Right kidney (tissue), 9 donors: ENCODE results near the gene CENPI.
"Not testable (repeated sequence)": the region's sequence is repeated elsewhere in the genome, so short reads cannot be mapped to it uniquely, and the experiment has no call there.

ENCODE experiments used
- DNase-seq: peaks from one replicate; pipeline ENCODE4 v3.0.0-alpha.2; 2016
- long read RNA-seq, 8 donors: transcript quantifications; one replicate each; lab custom pipeline, GENCODE V29; 2026

CENPI gene
- long read RNA-seq, donor 1 = 0 reads
- long read RNA-seq, donor 2 = 0 reads
- long read RNA-seq, donor 3 = 0 reads
- long read RNA-seq, donor 4 = 0 reads
- long read RNA-seq, donor 5 = 0 reads
- long read RNA-seq, donor 6 = 0 reads
- long read RNA-seq, donor 7 = 0 reads
- long read RNA-seq, donor 8 = 0 reads

DNA sequence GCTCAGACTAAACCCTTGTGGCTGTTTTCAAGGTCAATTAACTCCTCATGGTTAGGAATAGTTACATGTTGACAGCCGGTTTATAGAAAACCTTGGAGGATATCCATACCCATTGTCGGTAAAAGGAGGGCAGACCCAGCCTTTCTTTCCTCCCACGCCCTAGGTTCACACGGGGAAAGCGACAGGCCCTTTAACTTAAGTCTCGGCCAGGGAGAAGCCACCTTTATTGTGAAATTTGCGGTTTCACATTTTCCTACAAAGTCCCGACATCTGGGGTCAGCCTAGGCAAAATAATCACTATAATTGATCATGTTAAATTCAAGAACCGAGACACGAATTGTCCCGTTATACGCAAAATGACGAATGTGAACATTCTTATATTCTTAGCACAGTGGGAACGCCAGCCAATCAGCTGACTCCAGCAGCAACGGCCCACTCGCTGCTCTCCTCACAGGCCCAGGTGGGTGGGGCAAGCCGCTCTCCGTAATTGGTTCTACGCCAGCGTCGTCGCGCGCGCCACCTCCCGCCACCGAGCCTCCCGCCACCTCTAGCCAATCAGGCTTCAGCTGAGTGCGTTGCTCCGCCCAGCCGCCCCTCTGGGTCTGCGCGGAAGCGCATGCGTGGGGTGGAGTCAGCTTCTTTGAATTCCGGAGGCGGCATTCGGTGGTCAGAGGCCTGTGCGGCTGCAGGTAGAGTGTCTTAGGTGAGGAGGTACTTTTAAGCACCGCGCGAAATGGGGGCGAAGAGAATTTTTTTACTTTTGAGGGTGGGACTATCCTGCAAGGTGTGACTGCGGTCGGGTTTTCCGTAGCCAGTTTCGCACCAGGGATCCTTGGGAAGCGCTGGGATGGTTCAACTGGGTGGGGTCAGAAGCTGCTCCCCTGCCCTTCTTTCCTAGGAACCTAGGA lies at the start of gene CENPI:
Gene CENPI (plus strand): TSS at position 659 of the 908 bp plus-strand sequence. CDS start 2,867 bp downstream, outside the sequence.
- peak; percentile 70 for DNase-seq

- no peak for DNase-seq
Measured at GRCh38 chrX:101051153-101051548, 46.9 kb upstream of the CENPI start.

DNA sequence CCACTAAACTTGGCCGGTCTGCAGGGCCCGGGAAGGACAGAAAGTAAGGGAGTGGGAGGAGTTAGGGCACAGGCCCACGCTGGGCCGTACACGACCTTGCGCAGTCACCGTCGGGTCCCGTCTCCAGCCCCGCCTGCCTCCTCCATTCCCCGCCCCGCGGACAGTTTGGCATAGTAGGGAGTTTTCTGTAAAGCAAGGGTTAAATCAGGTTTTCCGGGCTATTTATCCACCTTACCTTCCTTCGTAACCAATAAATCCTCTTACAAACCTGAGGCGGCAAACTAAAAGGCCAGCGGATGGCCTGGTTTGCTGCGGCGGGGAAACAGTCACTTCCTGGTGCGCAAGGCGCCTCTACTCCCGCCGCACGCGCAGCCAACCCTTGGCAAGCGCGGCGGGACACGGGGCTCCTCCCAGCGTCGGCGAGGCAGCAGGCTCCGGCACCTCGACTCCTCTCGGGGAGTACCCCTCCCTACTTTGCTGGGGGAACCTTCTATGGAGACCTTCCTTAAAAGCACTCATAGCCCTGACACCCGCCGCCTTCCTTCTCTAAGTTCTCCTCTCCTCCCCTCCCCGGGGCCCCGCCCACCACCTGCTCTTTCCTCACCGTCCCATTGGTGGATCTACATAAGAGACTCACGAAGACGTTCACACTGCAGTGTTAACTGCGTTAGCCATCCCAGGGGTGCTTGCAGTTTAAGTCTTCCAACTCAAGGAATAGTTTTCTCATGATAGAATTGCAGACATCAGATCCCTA lies 46.3 kb upstream of the CENPI start, which contains the start of gene TRMT2B:
Gene TRMT2B (minus strand): TSS at position 563 of the 754 bp plus-strand sequence. CDS start 9,822 bp downstream, outside the sequence.
- DNase-seq = peak; percentile 84

DNA sequence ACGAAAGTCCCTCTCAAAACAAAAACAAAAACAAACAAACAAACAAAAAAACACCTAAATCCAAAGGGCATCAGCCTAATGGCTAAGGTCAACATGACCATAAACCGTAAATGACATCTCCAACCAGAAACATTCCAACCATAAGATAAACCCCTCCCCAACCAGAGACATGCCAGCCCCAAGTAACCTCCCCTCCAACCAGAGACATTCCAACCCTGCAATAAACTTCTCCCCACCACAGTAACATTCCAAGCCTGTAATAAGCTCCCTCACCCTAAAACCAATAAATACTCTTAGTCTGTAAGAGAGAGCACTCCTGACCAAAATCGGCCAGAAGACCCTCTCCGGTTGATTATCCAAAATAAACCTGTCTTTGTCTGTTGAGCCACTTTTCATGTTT lies 41.5 kb upstream of the CENPI start:
- DNase-seq = not testable (repeated sequence)

- DNase-seq = no peak
Measured at GRCh38 chrX:101057093-101057714, 40.8 kb upstream of the CENPI start.

- no peak for DNase-seq
Measured at GRCh38 chrX:101062176-101062575, 35.8 kb upstream of the CENPI start.

- DNase-seq = no peak
Measured at GRCh38 chrX:101071582-101071981, 26.4 kb upstream of the CENPI start.

DNA sequence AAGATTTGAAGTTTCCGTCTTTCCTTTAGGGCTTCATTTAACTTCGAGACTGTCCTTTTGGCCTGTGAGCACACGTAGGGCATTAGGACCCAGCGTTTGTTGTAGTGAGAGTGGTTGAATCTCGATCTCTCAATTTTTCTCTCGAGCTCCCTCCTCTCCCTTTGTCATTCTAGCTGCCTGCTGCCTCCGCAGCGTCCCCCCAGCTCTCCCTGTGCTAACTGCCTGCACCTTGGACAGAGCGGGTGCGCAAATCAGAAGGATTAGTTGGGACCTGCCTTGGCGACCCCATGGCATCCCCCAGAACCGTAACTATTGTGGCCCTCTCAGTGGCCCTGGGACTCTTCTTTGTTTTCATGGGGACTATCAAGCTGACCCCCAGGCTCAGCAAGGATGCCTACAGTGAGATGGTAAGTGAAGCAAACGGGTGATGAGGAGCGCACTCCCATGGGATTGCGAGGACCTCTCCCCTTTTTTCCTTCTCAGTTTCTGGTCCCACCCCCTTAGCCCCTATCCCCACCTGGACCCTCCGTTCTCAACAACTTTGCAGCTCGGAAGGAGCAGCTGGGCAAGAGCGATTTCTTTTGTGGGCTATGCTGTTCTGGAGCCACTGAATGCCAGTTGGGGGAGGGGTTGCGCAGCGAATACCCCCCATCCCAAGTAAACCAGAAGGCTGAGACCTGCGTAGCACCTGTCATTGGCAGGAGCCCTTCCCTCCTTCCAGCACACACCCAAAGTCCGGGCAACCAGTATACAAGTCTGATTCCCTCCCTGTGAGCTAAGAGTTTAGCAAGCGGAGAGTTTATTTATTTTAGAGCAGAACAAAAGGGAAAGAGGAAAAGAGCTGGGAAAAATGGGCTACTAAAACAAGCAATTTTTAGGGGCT lies 19.0 kb upstream of the CENPI start, which contains the start of gene TMEM35A:
Gene TMEM35A (plus strand): TSS at position 164 of the 883 bp plus-strand sequence. CDS start 124 bp downstream, at position 288.
- peak; percentile 42 for DNase-seq

DNA sequence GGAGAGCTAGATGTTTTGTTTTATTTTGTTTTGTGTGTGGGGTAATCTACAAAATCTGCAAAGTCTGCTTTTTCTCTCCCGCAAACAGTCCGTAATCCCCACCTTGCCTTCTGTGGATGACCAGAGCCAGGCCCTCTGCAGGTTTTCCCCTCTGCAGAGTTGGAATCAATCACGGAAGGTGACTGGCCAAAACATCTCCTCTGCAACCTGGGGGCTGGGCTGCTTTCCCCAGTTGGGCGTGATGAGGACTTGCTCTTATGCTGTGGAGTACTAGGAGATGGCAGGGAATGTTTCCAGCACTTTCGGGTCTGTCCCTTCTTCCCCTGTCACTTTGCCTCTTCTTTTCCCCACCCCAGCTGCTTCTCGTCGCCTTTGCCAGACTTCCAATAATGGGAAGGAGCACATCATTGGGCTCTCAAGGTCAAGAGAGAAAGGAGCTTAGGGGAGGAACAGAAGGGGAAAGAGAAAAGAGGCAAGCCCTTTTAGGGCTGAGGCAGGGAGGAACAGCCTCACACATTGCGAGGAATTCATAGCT lies 18.2 kb upstream of the CENPI start:
- no peak for DNase-seq

DNA sequence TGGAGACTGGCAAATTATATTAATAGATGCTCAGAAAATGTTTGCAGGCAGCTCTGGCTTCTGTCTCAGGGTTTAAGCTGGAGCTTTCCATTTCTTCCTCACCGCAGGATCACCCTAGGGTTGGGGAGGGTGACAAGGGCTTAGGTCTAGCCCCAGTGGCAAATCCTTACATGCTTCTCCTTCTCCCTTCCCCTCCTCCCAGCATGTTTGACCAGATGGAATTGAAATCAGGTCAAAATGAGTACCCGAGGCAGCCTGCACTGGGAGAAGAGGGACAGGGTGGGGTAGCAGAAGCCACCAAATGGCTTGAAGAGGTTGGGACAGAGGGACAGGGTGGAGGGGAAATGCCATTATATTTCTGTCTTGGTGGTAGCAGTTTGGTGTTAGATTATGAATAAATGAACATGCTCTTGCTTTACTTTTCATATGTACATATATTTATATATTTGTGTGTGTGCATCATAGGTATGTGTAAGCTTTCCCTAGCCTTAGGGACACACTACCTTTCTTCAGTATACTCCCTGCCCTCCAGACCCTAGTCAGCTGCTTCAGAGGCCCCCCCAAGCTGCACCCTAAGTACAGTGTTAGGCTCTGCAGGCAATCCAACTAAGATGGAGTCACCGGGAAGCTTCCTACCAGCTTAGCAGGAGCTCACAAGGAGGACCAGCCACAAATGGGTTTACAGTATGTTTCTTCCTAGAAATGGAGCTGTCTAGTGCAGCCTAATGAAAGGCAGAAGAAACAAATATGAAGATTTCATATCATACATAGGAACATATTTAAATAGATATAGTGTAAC lies 17.5 kb upstream of the CENPI start:
- DNase-seq = no peak

- DNase-seq = no peak
Measured at GRCh38 chrX:101081231-101081630, 16.8 kb upstream of the CENPI start.

DNA sequence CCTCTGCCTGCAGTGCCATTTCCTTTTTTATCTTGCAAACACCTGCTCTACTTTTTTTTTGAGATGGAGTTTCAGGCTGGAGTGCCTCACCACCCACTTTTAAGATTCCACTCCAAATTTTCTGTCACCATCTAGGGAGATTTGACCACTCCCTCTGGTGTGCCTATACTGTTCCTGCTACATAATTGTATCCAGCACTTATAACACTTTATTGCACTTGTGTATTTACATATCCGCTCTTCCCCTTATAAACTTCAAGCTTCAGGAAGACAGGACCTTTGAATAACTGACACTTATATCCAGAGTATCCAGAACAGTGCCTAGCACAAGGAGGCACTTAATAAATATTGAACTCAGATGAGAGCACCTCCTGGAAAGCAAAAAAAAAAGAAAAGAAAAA lies 6.2 kb upstream of the CENPI start:
- no peak for DNase-seq

GRCh38 chrX:101108284-101108683 lies 10.3 kb downstream of the CENPI start:
- no peak for DNase-seq

DNA sequence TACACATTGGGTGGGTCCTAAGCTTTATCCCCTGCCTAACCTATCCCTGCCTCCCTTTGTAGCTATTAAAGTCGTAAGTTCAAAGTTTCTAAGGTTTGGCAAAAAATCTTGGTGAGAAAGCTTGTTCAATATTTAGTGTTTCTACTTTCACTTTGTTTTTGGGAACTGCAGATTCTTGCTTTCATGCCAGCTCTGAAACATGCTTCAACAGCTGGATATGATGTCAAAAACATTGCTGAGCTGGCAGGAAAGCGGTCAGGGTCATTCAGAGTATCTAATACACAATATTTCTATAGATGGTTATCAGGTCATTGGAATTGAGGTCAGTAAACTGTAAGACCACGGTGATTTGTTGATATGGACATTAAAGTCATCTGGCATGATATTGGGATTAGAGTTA lies 19.7 kb downstream of the CENPI start:
- DNase-seq = no peak

GRCh38 chrX:101136235-101136634 lies 38.2 kb downstream of the CENPI start:
- DNase-seq = no peak
